ENCODE results near the gene SLC24A3.

SLC24A3 gene

DNA sequence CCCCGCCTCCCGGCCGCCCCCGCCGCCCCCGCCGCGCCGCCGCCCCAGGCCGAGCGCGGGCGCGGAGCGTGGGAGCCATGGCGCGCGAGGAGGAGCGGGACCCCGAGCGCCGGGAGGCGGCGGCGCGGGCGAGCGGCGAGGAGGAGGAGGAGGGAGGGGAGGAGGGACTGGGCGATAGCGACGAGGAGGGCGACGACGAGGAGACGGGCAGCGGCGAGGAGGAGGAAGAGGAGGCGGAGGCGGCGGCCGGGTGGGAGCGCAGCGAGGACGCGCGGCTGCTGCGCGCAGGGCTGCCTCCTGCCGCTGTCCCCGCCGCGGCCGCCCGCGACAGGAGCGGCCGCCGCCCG is at the start of gene SLC24A3:
TSS of gene SLC24A3 (plus strand) at position 174 of the 347 bp plus-strand sequence.
- peak; percentile 21 for DNase-seq (ENCODE audit: low spot score)
- TF ChIP-seq, protein P1, sequence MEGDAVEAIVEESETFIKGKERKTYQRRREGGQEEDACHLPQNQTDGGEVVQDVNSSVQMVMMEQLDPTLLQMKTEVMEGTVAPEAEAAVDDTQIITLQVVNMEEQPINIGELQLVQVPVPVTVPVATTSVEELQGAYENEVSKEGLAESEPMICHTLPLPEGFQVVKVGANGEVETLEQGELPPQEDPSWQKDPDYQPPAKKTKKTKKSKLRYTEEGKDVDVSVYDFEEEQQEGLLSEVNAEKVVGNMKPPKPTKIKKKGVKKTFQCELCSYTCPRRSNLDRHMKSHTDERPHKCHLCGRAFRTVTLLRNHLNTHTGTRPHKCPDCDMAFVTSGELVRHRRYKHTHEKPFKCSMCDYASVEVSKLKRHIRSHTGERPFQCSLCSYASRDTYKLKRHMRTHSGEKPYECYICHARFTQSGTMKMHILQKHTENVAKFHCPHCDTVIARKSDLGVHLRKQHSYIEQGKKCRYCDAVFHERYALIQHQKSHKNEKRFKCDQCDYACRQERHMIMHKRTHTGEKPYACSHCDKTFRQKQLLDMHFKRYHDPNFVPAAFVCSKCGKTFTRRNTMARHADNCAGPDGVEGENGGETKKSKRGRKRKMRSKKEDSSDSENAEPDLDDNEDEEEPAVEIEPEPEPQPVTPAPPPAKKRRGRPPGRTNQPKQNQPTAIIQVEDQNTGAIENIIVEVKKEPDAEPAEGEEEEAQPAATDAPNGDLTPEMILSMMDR (IDR thresholded peaks at IDR 0.05; ENCODE audit: borderline replicate concordance, control extremely low read depth, extremely low read depth, insufficient read depth, missing control alignments), result no peak
- in situ Hi-C loops (cut with MboI; ENCODE audit: low sequenced_read_pairs, unreplicated experiment), result loop anchor here (25.0 kb wide), 2 partner anchors 450 to 575 kb away; no protein-coding TSS in a partner anchor

DNA sequence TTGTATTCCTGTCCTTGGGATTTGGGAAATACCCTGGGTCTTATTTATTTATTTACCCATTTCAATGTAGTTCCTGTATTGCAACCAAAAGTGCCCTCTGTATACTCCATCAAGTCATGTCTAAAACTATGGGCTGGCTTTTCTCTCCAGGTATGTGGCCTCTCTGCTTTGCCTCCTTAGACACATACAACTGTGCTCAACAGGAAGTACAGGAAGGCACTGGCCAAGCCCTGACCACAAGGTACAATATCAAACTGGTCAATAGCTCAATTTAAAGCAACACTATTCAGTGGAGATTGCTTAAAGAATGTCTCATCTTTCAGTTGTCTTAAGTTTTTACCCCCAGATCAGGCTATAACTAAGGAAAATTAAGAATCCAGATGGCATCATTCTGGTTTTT is 42.3 kb upstream of the SLC24A3 start:
- TF ChIP-seq, protein P1 (IDR thresholded peaks at IDR 0.05; ENCODE audit: borderline replicate concordance, control extremely low read depth, extremely low read depth, insufficient read depth, missing control alignments), result no peak
- no peak for DNase-seq (ENCODE audit: low spot score)
- in situ Hi-C loops (cut with MboI; ENCODE audit: low sequenced_read_pairs, unreplicated experiment), result no loop called here

DNA sequence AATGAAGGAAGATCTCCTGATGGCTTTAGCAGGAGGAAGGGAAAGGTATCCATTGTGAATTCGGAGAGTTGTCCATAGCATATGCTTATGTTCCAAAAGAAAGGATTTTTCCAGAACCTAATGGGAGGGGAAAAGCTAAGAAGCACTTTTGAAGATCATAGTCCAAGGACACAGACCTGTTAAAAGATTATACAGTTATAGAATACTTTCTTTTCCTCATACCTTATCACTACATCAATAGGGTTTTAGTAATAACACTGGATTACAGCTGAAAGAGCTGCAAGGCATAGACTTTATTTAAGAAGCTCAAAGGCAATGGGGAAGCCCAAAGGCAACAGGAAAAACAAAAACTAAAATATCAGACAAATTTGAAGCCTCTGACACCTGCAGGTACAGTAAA is 39.8 kb upstream of the SLC24A3 start:
- TF ChIP-seq, protein P1 (IDR thresholded peaks at IDR 0.05; ENCODE audit: borderline replicate concordance, control extremely low read depth, extremely low read depth, insufficient read depth, missing control alignments), result no peak
- DNase-seq (ENCODE audit: low spot score), result no peak
- in situ Hi-C loops (cut with MboI; ENCODE audit: low sequenced_read_pairs, unreplicated experiment), result no loop called here

DNA sequence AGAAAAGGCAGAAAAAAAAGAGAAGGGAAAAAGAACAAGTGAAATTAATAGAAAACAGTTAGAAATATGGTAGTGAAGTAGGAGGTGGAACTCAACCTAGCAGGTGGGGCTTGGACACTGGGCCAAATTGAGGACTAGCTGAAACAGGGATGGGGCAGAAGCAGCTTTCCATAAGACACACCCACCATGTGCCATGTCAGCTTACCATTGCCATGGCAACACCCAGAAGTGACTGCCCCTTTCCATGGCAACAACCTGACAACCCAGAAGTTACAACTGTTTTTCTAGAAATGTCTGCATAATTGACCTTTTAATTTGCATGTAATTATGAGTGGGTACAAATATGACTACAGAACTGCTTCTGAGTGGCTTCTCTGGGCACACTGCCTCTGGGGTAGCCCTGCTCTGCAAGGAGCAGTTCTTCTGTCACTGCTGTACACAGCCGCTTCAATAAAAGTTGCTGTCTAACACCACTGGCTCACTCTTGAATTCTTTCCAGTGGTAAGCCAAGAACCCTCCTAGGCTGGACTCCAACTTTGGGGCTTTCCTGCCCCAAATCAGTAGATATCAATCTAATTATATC is 35.9 kb upstream of the SLC24A3 start:
- no peak for DNase-seq (ENCODE audit: low spot score)
- in situ Hi-C loops (cut with MboI; ENCODE audit: low sequenced_read_pairs, unreplicated experiment), result no loop called here
- TF ChIP-seq, protein P1 (IDR thresholded peaks at IDR 0.05; ENCODE audit: borderline replicate concordance, control extremely low read depth, extremely low read depth, insufficient read depth, missing control alignments), result no peak

DNA sequence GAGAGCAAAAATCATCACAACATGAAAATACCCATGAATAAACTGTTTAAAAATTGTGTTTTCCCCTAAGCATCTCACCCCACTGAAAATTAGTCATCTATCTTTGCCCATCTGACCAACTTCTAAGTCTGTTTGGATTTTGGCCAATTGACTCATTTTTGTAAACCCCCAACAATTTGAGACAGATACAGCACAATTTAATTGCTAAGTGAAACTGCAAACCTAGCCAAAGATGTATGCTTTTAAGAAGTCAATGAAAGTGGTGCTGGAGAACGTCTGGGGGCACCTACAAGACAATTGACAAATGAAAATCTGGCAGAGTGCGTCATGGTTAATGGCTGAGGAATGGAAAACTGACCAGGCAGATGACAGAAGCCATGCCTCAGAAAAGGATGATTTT is 30.9 kb upstream of the SLC24A3 start:
- in situ Hi-C loops (cut with MboI; ENCODE audit: low sequenced_read_pairs, unreplicated experiment), result no loop called here
- TF ChIP-seq, protein P1 (IDR thresholded peaks at IDR 0.05; ENCODE audit: borderline replicate concordance, control extremely low read depth, extremely low read depth, insufficient read depth, missing control alignments), result no peak
- no peak for DNase-seq (ENCODE audit: low spot score)

DNA sequence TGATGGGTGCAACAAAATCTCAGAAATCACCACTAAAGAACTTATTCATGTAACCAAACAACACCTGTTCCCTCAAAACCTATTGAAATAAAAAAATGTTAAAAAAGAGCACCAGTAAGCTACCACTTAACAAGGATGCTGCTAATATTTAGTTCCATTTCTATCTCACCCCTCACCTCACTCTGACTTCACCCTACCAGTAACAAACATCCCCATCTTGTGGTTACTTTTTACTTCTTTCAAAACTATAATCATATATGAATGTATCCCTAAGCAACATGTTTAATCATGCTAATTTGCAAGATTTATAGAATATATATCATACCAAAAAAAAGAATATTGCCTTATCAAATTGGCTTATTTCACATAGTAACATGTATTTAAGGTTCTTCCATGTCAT is 27.4 kb upstream of the SLC24A3 start:
- TF ChIP-seq, protein P1 (IDR thresholded peaks at IDR 0.05; ENCODE audit: borderline replicate concordance, control extremely low read depth, extremely low read depth, insufficient read depth, missing control alignments), result no peak
- in situ Hi-C loops (cut with MboI; ENCODE audit: low sequenced_read_pairs, unreplicated experiment), result no loop called here
- no peak for DNase-seq (ENCODE audit: low spot score)
